VCaP (cell line): Measurements from ENCODE around the gene LAMTOR3.
"Not testable (repeated sequence)": the region's sequence is repeated elsewhere in the genome, so short reads cannot be mapped to it uniquely, and the experiment has no call there.

Experiments
- H3K27ac ChIP-seq: fragments of 450-650 bp; 2 replicates; pipeline ENCODE4 v1.5.1; 2017
- CTCF ChIP-seq: fragments of 450-650 bp; conservative IDR thresholded peaks from 2 replicates; pipeline ENCODE4 v1.5.1; 2017; ENCODE audit warnings: mild to moderate bottlenecking, moderate library complexity

Gene LAMTOR3

GRCh38 chr4:99832758-99833157 lies 61.5 kb downstream of the LAMTOR3 start:
- no peak for TF ChIP-seq CTCF
- no peak overlapping the region for H3K27ac ChIP-seq

- H3K27ac ChIP-seq = no peak overlapping the region
- no peak for TF ChIP-seq CTCF
Measured at GRCh38 chr4:99832321-99832720, 61.9 kb downstream of the LAMTOR3 start.

- H3K27ac ChIP-seq = not testable (repeated sequence)
Measured at GRCh38 chr4:99830051-99830450, 64.2 kb downstream of the LAMTOR3 start.

GRCh38 chr4:99828477-99828876 lies 65.8 kb downstream of the LAMTOR3 start:
- TF ChIP-seq CTCF = no peak
- no peak overlapping the region for H3K27ac ChIP-seq
